Cerebellar cortex (tissue), 1 donor: ENCODE data around the gene ACTL10.
A peak's percentile ranks its signal among the peaks of the same experiment; 100 is the strongest.

ENCODE experiments used
- DNase-seq: peaks from one replicate; pipeline ENCODE4 v3.0.0-alpha.2; 2015; ENCODE audit warnings: low spot score

Gene ACTL10

GRCh38 chr20:33649201-33649681 lies 17.5 kb upstream of the ACTL10 start:
- no peak for DNase-seq

DNA sequence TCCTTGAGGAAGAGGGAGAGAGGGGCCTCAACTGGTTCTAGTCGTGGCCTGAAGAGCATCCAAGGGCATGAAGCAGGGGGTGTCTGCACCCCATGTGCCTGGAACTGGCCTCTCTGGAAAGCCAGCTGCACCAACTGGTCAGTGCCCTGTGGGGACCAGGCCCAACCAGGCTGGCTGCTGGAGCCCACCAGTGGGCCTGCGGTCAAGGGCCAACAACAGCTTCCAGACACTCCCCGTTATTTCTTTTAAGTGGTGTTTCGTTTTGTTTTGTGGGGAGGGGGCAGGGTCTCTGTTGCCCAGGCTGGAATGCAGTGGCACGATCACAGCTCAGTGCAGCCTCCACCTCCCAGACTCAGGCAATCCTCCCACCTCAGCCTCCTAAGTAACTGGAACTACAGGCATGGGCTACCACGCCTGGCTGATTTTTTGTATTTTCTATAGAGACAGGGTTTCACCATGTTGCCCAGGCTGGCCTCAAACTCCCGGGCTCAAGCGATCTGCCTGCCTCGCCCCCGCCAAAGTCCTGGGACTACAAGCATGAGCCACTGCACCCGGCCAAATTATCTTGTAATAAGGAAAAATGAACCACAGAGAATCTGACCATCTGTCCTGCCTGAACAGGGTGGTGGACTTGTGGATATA lies 16.5 kb upstream of the ACTL10 start:
- no peak for DNase-seq

- DNase-seq, result no peak
Observed at GRCh38 chr20:33650753-33651561, 15.8 kb upstream of the ACTL10 start.

GRCh38 chr20:33651562-33652048 lies 15.1 kb upstream of the ACTL10 start:
- no peak for DNase-seq

GRCh38 chr20:33653218-33653899 lies 13.4 kb upstream of the ACTL10 start:
- peak; percentile 72 for DNase-seq

- no peak for DNase-seq
Observed at GRCh38 chr20:33653900-33654596, 12.7 kb upstream of the ACTL10 start.

GRCh38 chr20:33654680-33655161 lies 12.0 kb upstream of the ACTL10 start:
- no peak for DNase-seq

GRCh38 chr20:33655164-33655563 lies 11.6 kb upstream of the ACTL10 start:
- no peak for DNase-seq

GRCh38 chr20:33656010-33656782 lies 10.5 kb upstream of the ACTL10 start:
- DNase-seq, result no peak

- DNase-seq, result no peak
Observed at GRCh38 chr20:33656783-33657703, 9.7 kb upstream of the ACTL10 start.

GRCh38 chr20:33657704-33658095 lies 9.0 kb upstream of the ACTL10 start:
- DNase-seq, result no peak

GRCh38 chr20:33658510-33658909 lies 8.2 kb upstream of the ACTL10 start:
- no peak for DNase-seq

DNA sequence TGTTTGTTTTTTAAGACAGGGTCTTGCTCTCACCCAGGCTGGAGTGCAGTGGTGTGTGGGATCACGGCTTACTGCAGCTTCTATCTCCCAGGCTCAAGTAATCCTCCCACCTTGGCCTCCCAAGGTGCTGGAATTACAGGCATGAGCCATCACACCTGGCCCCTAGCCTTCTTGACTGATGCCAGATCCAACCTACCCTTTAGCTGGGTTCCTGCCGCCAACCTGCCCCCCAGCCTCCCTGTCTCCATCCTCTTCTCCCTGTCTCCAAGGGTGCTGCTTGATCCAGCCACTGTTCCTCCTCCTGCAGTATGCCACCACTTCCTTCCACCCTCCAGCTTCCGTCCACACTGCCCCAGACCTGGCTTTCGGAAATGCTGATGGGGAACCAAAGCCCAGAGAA lies 7.8 kb upstream of the ACTL10 start:
- DNase-seq, result no peak

DNA sequence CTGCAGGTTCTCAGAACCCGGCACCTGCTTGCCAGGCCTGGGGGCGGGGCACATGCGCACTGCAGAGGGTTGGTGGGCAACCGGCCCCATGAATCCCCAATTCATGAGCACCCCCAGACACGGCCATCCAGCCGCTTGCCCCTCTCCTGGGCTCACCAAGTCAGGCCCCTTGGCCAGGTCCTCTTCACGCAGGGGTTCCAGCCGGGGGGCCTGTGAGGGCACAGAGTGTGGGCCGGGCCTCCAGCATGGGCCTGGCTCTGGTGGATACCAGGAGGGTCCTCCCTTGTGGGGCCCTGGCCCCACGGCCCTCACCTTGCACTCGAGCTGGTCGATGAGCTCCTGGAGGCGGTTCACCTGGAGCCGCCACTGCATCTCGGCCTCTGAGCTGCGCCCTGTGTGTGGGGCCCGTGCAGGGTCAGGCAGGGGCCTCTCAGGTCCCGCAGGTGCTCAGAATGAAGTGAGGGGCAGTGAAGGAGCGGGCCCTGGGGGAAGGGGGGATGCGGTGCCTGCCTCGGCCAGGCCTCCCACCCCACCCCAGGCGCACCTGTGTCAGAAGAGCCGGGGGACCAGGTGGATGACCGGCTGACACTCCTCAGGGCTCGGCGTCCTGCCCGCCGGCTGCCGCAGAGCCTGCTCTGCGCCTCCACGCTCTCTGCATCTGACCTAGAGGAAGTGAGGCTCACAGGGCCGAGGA lies 7.3 kb upstream of the ACTL10 start:
- no peak for DNase-seq

GRCh38 chr20:33660035-33660684 lies 6.6 kb upstream of the ACTL10 start:
- DNase-seq, result no peak

DNA sequence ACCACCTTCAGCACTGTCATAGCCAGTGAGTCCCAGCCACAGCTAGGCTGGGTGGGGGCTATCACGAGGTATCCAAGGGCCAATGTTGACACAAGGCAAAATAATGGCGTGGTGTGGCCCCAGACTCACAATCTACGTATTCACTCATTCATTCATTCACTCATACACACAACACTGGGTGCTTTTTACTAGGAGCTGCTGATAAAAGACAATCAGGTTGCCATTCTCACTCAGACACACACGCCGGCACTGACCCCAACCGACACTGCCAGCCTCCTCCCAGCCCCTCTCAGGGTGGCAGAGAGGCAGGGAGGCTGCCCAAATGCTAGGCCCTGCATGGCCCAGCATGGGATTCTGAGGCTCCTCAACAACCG lies 6.1 kb upstream of the ACTL10 start:
- DNase-seq, result no peak

GRCh38 chr20:33662172-33662571 lies 4.6 kb upstream of the ACTL10 start, which contains the start of gene C20orf144:
Gene C20orf144 (plus strand): TSS chr20:33662327. CDS start chr20:33662346, 19 bp downstream.
- DNase-seq, result no peak

DNA sequence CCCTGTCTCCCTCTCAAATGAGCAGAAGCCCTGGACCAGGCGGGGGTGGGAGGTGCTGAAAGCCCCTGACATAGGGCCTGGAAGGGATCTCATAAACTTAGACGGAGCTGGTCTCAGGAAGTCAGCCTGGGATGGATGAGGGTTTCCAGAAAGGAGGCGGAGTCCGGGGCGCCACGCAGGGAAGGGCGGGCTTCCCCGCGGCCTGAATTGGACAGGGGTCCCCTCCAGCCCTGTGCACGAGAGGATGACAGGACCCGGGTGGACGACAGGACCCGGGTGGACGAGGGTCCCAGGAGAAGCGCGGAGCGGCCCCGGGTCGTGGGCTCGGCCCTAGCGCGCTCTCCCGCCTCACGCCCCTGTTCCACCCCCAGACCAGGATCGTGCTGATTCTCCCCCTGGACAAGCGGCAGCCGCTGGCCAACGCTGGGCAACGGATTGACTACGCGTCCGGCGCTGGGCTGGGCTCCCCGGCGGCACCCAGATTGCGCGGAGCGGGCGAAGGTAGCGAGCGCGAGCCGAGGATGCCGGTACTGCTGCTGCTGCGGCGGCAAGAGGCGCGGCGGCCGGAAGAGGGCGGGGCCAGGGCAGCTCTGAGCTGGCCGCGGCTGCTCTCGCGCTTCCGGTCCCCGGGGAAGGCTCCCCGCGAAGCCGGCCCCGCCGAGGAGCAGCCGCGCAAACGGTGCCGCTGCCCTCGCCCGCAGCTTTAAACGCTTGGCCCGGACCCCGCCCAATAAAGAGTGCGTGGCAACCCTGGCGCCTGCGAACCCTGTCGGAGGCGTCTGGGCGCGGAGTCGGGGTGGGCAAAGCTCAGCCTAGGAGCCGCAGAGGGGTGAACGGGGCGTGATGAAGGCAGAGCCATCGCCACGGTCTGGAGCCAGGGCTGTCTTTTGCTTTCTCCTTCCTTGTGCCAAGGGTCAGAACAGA lies 3.3 kb upstream of the ACTL10 start:
- DNase-seq, result peak; percentile 58
